Measurements from ENCODE around the gene VPS37B. TPM values are rescaled to one million over a fixed set of nuclear protein-coding genes. Genes with fewer than 3 reads are reported as not detected.
"Not testable (repeated sequence)": the region's sequence is repeated elsewhere in the genome, so short reads cannot be mapped to it uniquely, and the experiment has no call there.

The VPS37B gene
- 23.0 TPM for polyA plus RNA-seq (ENCODE audit: insufficient read length)

- peak; percentile 87 for DNase-seq
These were observed at the start of gene VPS37B for GRCh38 chr12:122895704-122896636. Gene VPS37B, minus strand, starts transcription at chr12:122896124. Its CDS starts 62 bp downstream, at chr12:122896062.

- no peak for DNase-seq
These were observed 49.0 kb upstream of the VPS37B start for GRCh38 chr12:122944605-122945592.

- no peak for DNase-seq
These were observed 47.3 kb upstream of the VPS37B start for GRCh38 chr12:122943196-122943595.

GRCh38 chr12:122942637-122943036, 46.7 kb upstream of the VPS37B start:
- DNase-seq = no peak

- DNase-seq = not testable (repeated sequence)
These were observed 45.4 kb upstream of the VPS37B start for GRCh38 chr12:122941351-122941750.

GRCh38 chr12:122939125-122939524, 43.2 kb upstream of the VPS37B start:
- no peak for DNase-seq

- DNase-seq = no peak
These were observed 41.7 kb upstream of the VPS37B start for GRCh38 chr12:122937622-122938091.

- no peak for DNase-seq
These were observed 39.4 kb upstream of the VPS37B start for GRCh38 chr12:122935318-122935717.

GRCh38 chr12:122934722-122935121, 38.8 kb upstream of the VPS37B start:
- DNase-seq = no peak

GRCh38 chr12:122932207-122932606, 36.3 kb upstream of the VPS37B start:
- DNase-seq = no peak

GRCh38 chr12:122929812-122930211, 33.9 kb upstream of the VPS37B start:
- DNase-seq = no peak

GRCh38 chr12:122929148-122929538, 33.2 kb upstream of the VPS37B start:
- DNase-seq = no peak

- no peak for DNase-seq
These were observed 32.7 kb upstream of the VPS37B start for GRCh38 chr12:122928404-122929147.

GRCh38 chr12:122927756-122928403, 32.0 kb upstream of the VPS37B start:
- no peak for DNase-seq

GRCh38 chr12:122921917-122922316, 26.0 kb upstream of the VPS37B start:
- no peak for DNase-seq

GRCh38 chr12:122920687-122921086, 24.8 kb upstream of the VPS37B start:
- DNase-seq = no peak

GRCh38 chr12:122918827-122919226, 22.9 kb upstream of the VPS37B start:
- DNase-seq = no peak

- no peak for DNase-seq
These were observed 21.7 kb upstream of the VPS37B start for GRCh38 chr12:122917507-122918121.

- no peak for DNase-seq
These were observed 13.7 kb upstream of the VPS37B start for GRCh38 chr12:122909442-122910288.

- no peak for DNase-seq
These were observed 13.0 kb upstream of the VPS37B start for GRCh38 chr12:122908915-122909314.

All from hindlimb muscle (tissue), 1 donor.